ENCODE data around the gene NR1D1. TPM values are rescaled to one million over a fixed set of nuclear protein-coding genes. Genes with fewer than 3 reads are reported as not detected.

NR1D1 gene
- total and polyA plus RNA-seq, 7 donors = 21.4 to 88.7 (median 40.8) TPM

DNA sequence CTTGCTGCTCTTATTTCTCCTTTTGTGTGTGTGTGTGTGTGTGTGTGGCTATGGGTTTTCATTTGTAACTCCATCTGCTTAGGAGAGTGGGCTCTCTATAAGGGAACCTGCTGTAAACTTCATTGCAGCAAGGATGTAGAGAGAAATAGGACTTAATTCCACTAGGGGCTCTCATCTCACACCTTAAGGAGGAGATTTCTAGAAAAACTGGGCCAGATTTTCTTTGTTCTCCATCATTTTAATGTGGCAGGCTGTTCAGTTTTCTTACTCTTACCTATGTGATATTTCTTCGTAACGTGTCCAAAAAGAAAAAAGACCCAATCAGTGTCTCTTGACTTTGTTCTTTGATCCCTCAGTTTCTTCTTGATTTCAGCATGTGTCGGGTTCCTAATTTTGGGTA lies 35.4 kb upstream of the NR1D1 start:
- DNase-seq = no peak
- intact Hi-C loops (cut with DNase I) = no loop called here
- Histone ChIP-seq H3K27me3 (ENCODE audit: insufficient read depth in 3 of 3, low read length in 2 of 3) (no peaks in the 10 kb centered on the region), H3K4me3 (no peak overlapping the region), H3K4me1 (peaks cover 12% of the 10 kb centered on the region), H3K27ac (no peak overlapping the region), H3K36me3 (ENCODE audit: insufficient read depth in 1 of 2, low read depth in 1 of 2) (peaks cover 28 to 67% of the 10 kb centered on the region in 2 donors), H3K9me3 (no peaks in the 10 kb centered on the region)
- TF ChIP-seq, protein P1, sequence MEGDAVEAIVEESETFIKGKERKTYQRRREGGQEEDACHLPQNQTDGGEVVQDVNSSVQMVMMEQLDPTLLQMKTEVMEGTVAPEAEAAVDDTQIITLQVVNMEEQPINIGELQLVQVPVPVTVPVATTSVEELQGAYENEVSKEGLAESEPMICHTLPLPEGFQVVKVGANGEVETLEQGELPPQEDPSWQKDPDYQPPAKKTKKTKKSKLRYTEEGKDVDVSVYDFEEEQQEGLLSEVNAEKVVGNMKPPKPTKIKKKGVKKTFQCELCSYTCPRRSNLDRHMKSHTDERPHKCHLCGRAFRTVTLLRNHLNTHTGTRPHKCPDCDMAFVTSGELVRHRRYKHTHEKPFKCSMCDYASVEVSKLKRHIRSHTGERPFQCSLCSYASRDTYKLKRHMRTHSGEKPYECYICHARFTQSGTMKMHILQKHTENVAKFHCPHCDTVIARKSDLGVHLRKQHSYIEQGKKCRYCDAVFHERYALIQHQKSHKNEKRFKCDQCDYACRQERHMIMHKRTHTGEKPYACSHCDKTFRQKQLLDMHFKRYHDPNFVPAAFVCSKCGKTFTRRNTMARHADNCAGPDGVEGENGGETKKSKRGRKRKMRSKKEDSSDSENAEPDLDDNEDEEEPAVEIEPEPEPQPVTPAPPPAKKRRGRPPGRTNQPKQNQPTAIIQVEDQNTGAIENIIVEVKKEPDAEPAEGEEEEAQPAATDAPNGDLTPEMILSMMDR (IDR thresholded peaks at IDR 0.05) = no peak
- ATAC-seq = no peak
- WGBS, 3 donors = 91 to 96% (median 92%) methylated on average over 3 of the region's 3 CpGs

DNA sequence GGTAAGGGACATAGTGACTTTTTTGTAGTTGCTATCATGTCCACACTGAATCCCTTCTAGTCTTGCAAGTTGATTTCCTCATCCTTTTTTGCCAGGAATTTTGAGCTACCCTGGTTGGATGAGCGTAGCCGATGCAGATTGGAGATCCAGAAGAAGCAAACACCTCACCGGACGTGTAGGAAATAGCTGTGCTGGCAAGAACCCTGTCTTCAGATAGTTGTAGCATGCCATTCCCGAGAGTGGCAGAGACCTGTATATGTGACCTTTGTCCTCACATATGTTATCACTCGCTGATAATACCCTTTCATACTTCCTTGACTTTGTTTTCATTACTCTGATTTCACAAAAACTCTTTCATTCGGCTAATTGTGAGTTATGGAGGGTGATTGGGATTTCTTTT lies 33.8 kb upstream of the NR1D1 start:
- intact Hi-C loops (cut with DNase I) = no loop called here
- 68 to 83% (median 71%) methylated on average over 7 of the region's 7 CpGs for WGBS, 3 donors
- no peak overlapping the region for H3K27ac ChIP-seq
- no peak overlapping the region for H3K4me3 ChIP-seq
- ATAC-seq = no peak
- H3K4me1 ChIP-seq = peaks cover 5% of the 10 kb centered on the region
- no peak for DNase-seq
- no peaks in the 10 kb centered on the region for H3K27me3 ChIP-seq (ENCODE audit: insufficient read depth in 3 of 3, low read length in 2 of 3)
- H3K9me3 ChIP-seq = no peaks in the 10 kb centered on the region
- peaks cover 40 to 84% of the 10 kb centered on the region in 2 donors for H3K36me3 ChIP-seq (ENCODE audit: insufficient read depth in 1 of 2, low read depth in 1 of 2)
- TF ChIP-seq, protein P1 (IDR thresholded peaks at IDR 0.05) = no peak

DNA sequence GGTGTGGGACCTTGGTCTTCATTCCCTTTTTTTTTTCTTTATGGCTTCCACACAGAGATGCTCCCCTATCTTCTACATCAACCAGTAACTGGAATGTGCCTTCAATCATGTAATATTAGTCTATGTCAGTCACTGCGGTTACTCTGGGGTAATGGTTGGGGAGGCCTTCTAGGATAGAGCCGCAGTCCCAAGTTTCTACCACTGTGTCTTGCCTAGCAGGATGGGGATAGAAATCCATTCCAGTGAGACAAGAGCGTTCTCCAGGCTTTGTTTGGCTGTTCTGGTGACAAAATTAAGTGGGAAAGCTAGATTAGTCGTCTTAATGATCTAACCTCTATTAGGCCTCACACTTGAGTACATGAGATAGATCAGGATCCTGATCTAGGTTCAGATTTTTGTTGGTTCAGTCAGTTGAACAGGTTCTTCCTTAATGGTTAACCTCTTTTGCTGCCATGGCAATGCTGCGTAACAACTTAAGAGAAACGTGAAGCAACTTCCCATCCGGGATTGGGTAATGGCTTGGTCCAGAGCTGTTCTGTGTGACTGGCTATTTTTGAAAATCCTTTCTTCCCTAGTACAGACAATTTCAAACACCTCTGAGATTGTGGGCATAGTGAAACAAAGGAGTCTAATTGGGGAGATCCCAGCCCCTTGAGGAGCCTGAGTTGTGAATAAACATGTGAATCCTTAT lies 30.1 kb upstream of the NR1D1 start:
- ATAC-seq (peak in 2 of 4 donors; percentile 34 to 41), DNase-seq (no peak)
- Histone ChIP-seq H3K27me3 (ENCODE audit: insufficient read depth in 3 of 3, low read length in 2 of 3) (no peaks in the 10 kb centered on the region), H3K4me1 (peaks cover under 1% of the 10 kb centered on the region), H3K4me3 (no peak overlapping the region), H3K9me3 (no peaks in the 10 kb centered on the region), H3K36me3 (ENCODE audit: insufficient read depth in 1 of 2, low read depth in 1 of 2) (peaks cover 36 to 100% of the 10 kb centered on the region in 2 donors), H3K27ac (no peak overlapping the region)
- TF ChIP-seq, protein P1 (IDR thresholded peaks at IDR 0.05) = no peak
- intact Hi-C loops (cut with DNase I) = no loop called here
- 78 to 88% (median 78%) methylated on average over 7 of the region's 7 CpGs for WGBS, 3 donors

DNA sequence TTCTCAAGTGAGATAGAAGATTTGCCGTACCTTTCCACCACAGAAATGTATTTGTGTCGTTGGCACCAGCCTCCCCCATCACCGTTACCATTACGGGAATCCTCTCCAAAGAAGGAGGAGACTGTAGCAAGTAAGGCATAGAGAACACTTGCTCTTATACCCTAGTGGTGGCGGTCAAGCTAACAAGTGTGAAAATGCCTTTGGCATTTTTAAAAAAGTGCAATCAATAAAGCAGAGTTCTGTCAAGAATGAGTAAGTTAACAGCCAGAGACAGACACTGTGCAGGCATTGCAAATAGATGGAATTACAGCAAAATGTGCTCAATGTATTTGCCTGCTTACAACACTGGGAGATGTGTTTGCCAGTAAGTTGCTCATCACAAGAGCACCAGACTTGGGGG lies 29.1 kb upstream of the NR1D1 start:
- H3K27ac ChIP-seq = no peak overlapping the region
- H3K36me3 ChIP-seq (ENCODE audit: insufficient read depth in 1 of 2, low read depth in 1 of 2) = peaks cover 29 to 93% of the 10 kb centered on the region in 2 donors
- DNase-seq = no peak
- ATAC-seq = no peak
- TF ChIP-seq, protein P1 (IDR thresholded peaks at IDR 0.05) = no peak
- 66 to 75% (median 67%) methylated on average over 5 of the region's 5 CpGs for WGBS, 3 donors
- H3K4me3 ChIP-seq = no peak overlapping the region
- H3K9me3 ChIP-seq = no peaks in the 10 kb centered on the region
- intact Hi-C loops (cut with DNase I) = no loop called here
- no peaks in the 10 kb centered on the region for H3K27me3 ChIP-seq (ENCODE audit: insufficient read depth in 3 of 3, low read length in 2 of 3)
- peaks cover 10% of the 10 kb centered on the region for H3K4me1 ChIP-seq
